Inflammatory macrophage treated with lipopolysaccharide for 1 hour (primary cell): ENCODE data around the gene ALG6.
A peak's percentile ranks its signal among the peaks of the same experiment; 100 is the strongest.
"Not testable (repeated sequence)": the region's sequence is repeated elsewhere in the genome, so short reads cannot be mapped to it uniquely, and the experiment has no call there.

Experiments used
- DNase-seq, 2 donors: peaks; one replicate each; pipeline ENCODE4 v3.0.0-alpha.2; 2020 to 2022

The ALG6 gene

GRCh38 chr1:63328781-63329180 is 38.6 kb upstream of the ALG6 start:
- DNase-seq = no peak

DNA sequence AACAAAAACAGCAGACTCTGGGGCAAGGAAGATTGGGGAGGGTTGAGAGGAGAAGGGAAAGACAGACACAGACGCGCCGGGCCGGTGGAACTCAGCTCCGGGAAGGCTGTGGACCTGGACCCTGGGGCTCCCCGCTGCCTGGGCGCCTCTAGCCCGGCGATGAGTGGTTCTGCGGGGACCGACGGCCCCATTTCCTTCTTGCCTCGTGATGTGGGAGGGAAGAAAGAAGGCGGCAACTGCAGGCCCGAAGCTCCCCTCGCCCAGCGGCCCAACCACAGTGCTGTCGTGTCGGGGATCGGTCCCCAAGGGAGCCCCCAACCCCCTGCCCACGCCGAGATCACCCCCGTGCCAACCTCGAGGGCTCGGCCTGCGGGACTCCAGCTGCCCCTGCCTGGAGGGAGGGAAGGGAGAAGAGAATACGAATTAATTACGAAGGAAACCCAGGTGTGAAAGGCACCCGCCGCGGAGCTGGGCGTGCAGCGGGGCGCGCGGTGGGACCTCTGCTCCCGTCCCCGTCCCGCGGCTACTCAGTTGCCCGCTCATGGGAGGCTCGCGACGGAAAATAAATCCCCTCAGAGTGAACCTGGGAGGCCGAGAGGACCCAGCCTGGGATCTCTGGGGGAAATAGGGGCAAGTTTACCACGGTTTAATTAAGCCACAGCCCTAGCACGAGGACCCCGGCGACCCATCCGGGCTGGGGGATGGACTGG is 37.7 kb upstream of the ALG6 start:
- DNase-seq = no peak

- DNase-seq = no peak
Observed at GRCh38 chr1:63330331-63330916, 37.0 kb upstream of the ALG6 start.

GRCh38 chr1:63342402-63342801 is 25.0 kb upstream of the ALG6 start:
- peak in 1 of 2 donors; percentile 63 for DNase-seq

DNA sequence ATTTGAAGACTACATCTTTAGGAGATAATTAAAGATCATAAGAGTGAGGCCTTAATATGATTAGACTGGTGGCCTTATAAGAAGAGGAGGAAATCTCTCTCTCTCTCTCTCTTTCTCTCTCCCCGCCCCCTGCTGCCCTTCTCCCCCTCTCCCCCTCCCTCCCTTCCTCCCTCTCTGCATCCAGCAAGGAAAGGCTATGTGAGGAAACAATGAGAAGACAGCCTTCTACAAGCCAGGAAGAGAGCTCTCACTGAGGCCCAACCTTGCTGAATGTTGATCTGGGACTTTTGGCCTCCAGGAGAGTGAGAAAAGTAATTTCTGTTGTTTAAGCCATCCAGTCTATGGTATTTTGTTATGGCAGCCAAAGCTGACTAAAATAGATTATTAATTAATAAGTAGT is 23.5 kb upstream of the ALG6 start:
- no peak for DNase-seq

- DNase-seq = no peak
Observed at GRCh38 chr1:63350320-63350719, 17.1 kb upstream of the ALG6 start.

- no peak for DNase-seq
Observed at GRCh38 chr1:63352736-63353135, 14.7 kb upstream of the ALG6 start.

GRCh38 chr1:63356234-63356633 is 11.2 kb upstream of the ALG6 start:
- not testable (repeated sequence) for DNase-seq

DNA sequence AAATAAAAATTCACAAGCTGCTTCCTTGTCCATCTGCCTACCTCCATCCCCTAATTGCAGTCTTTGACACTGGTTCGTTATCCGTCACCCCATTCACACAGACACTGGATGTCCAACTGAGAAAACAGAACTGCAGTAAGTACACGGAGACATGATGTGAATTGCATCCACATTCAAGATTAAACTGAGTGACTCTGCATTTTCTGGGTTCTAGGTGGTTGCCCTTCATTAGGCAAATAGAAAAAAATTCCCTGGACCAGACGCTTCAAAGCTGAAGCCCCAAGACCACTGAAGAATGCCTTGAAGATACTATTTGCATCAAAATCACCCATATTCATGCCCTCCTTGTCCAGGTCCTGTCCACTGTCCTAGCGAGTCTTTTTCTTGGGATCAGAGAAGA is 7.9 kb upstream of the ALG6 start:
- no peak for DNase-seq

DNA sequence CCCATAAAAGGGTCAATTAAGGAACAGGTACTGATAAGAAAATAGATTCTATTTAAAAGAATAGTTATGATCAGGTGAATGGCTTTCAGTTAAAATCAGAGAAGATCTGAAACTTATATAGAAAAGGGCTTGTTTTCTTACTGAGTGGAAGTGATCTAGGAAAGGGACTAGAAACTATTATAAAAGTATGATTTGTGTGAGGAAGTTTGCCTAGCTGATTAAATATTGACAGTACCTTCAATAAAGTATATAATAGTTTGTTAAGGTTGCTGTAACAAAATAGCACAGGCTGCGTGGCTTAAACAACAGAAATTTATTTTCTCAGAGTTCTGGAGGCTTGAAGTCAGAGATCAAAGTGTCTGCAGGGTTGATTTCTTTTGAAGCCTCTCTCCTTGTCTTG is 5.4 kb upstream of the ALG6 start:
- no peak for DNase-seq

DNA sequence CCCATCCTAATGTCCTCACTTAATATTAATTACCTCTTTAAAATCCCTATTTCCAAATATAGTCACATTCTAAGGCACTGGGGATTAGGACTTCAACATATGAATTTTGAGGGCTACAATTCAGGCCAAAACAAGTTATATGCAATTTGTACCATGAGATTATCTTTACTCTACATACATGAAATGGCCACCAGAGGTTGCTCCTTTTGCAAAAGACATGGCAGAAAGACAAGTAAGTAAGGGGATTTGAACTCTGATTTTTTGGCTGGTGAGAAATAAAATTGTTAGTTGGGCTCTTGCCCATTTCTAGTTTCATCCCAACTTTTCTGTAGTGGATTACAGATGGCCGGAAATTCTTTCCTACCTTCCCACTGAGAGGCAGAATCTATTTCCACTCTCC is 4.8 kb upstream of the ALG6 start:
- DNase-seq = no peak

DNA sequence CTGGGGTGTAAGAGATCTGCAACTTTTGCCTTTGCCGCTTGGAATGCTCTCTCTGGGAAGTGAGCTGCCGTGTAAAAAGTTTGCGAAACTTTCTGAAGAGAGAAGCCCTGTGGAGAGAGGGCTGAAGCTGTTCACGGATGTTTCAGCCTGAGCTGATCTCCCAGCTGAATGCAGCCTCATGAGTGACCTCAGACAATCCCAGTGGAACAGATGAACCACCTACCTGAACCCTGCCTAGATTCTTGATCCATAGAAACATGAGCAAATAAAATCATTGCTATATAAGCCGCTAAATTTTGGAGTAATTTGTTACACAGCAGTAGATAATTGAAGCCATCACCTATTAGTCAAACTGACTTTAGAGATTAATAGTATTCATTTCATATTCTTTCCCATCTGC is 4.4 kb upstream of the ALG6 start:
- DNase-seq = no peak

- DNase-seq = no peak
Observed at GRCh38 chr1:63366908-63367214, 566 bp upstream of the ALG6 start.

- no peak for DNase-seq
Observed at GRCh38 chr1:63368131-63368530, 704 bp downstream of the ALG6 start.

DNA sequence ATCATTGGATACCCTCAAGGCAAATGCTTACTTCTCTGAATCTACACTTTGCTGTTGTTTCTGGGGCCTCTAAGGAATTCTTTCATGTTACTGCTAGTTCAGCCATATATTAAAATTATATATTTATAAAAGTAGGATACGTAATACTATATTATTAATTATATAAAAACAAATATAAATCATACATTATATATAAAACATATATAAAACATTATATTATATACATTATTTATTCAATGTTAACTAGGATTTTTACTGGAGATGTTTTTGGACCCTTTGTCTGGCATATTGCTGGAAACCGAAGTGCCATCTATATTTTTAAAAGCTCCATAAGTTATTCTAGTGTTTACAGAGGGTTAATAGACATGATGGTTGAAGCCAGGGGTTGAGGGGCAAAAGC is 12.2 kb downstream of the ALG6 start:
- no peak for DNase-seq

DNA sequence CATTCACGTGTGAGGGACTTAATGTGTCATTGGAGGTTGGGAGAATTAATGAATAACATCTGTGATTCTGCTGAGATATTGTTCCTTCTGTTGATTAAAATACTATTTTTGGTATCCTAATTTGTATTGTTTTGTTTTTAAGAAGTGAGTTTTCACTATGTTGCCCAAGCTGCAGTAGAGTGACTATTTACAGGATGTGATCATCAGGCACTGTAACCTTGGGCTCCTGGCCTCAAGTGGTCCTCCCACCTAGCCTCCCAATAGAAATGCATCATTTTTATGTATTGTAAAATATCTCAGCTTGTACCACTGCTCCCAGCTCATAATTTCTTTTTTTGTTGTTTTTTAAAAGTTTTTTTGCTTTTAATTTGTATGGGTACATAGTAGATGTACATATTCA is 14.3 kb downstream of the ALG6 start:
- no peak for DNase-seq

- DNase-seq = no peak
Observed at GRCh38 chr1:63401945-63402344, 34.5 kb downstream of the ALG6 start.

GRCh38 chr1:63403386-63403785 is 36.0 kb downstream of the ALG6 start:
- DNase-seq = peak; percentile 33 to 64

- DNase-seq = no peak
Observed at GRCh38 chr1:63405021-63405420, 37.6 kb downstream of the ALG6 start.

GRCh38 chr1:63405987-63406386 is 38.6 kb downstream of the ALG6 start:
- no peak for DNase-seq

DNA sequence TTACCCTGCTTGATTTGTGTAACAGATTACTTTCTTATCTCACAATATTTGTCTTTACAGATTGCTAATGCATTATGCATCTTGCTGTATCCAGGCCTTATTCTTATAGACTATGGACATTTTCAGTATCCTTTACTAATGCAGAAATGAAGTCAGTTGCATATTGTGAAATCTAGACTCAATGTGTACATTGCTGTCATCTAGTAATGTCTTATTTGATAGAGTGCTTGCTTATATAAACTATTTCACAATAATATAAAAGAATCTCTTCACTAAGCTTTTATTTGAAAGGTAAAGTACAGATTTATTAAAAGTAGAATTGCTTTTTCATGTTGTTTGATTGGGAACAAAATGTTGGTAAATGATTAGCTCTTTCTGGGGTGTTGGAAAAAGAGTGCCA is 39.6 kb downstream of the ALG6 start:
- no peak for DNase-seq

- DNase-seq = no peak
Observed at GRCh38 chr1:63408331-63408730, 40.9 kb downstream of the ALG6 start.

- no peak for DNase-seq
Observed at GRCh38 chr1:63411066-63411465, 43.6 kb downstream of the ALG6 start.

- no peak for DNase-seq
Observed at GRCh38 chr1:63413394-63413793, 46.0 kb downstream of the ALG6 start.

- DNase-seq = no peak
Observed at GRCh38 chr1:63414691-63415365, 47.4 kb downstream of the ALG6 start.
